Nucleus accumbens (tissue), 56 donors: Measurements from ENCODE around the gene EGR4.

Source experiments
- DNase-seq, 56 donors: peaks; one replicate each; lab custom pipeline; 2025; lab: John Stamatoyannopoulos, UW

EGR4 gene

DNA sequence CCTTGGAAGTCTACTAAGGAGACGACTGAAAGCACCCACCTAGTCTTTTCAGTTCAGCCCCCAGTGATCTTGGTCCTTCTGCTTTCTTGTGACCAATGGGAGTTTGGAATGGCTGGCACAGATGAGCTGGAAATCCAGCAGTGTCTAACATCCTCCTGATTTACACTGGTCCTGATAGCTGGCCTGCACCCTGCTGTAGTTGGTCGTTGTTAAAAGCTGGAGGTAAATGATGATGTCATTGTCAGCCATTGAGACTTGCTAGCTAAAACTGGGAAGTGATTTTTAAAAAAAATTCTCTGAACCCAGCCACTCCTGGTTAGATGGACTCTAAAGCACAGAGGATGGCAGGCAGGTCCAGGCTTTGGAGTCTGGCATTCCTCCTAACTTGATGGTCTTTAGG lies 39.9 kb downstream of the EGR4 start:
- no peak for DNase-seq

DNA sequence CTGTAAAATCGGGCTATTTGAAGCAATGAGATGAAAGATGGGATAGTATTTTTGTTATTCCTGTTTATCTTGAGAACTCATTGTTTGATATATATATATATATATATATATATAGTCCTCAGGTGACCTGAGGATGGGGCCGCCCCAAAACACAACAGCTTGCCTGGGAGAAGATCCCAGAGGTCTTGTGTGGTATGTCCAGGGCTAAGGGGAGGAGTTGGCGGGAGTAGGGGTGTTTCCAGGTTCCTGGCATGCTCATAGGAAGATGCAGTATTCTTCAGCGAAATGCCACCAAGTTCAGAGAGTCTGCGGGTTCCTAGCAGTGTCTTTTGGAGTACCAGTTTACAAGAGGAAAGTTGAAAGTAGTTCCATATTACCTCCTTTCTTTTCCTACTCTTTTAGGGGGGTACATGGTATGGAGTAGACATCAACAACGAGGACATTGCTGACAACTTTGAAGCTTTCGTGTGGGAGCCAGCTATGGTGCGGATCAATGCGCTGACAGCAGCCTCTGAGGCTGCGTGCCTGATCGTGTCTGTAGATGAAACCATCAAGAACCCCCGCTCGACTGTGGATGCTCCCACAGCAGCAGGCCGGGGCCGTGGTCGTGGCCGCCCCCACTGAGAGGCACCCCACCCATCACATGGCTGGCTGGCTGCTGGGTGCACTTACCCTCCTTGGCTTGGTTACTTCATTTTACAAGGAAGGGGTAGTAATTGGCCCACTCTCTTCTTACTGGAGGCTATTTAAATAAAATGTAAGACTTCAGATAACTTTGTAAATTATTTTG lies 40.9 kb downstream of the EGR4 start:
- DNase-seq: no peak

GRCh38 chr2:73250872-73251846 lies 42.2 kb downstream of the EGR4 start:
- no peak for DNase-seq

DNA sequence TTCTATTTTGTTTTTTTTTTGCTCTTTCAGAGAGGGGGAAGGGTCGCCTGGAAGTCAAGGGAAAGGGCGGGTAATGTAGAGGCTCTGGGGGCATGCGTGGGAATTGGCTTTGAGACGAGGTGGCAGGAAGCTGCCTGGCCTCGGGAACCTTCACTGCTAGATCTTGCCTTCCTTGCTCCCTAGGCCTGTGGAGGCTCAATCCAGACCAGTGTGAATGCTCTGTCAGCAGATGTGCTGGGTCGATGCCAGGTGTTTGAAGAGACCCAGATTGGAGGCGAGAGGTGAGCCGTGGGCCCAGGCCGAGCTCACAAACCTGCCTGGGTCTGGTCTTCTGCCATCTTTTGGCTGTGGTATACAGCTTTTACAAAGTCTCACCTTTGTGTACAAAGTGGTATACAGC lies 43.7 kb downstream of the EGR4 start:
- no peak for DNase-seq

- DNase-seq: peak in 1 of 56 donors; percentile 28
Measured at GRCh38 chr2:73246850-73247249, 46.5 kb downstream of the EGR4 start.

- no peak for DNase-seq
Measured at GRCh38 chr2:73244580-73244979, 48.8 kb downstream of the EGR4 start.

DNA sequence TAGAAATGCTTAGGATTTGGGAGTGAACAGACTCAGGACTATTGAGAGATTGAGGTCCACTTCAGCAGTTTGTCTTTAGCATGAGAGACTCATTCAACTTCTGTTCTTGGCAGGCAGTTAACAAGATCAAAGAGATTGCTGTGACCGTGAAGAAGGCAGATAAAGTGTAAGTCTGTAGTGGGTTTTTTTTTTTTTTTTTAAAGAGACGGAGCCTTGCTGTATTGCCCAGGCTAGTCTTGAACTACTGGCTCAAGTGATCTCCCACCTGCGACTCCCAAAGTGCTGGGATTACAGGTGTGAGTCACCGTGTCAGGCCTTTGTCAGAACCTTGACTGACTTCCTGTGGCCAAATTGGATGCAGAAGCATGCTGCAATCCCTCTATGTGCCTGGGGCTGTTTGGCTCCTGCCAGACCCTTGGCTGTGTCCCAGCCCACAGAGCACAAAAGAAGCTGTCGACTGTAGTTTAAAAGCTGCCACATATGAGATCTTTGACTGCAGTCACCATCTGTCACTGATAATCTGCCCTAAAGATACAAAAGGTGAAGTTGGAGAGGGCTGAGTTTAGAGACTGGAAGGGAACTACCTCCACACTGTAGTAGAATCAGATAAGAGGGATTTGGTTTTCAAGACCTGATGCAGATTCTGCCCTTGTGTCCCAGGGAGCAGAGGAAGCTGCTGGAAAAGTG lies 49.3 kb downstream of the EGR4 start:
- DNase-seq: peak in 1 of 56 donors; percentile 2
